ENCODE measurements around the gene GPATCH2L.

- TF ChIP-seq CTCF (IDR thresholded peaks at IDR 0.05) = no peak
- TF ChIP-seq EZH2 (IDR thresholded peaks at IDR 0.05; ENCODE audit: borderline replicate concordance, insufficient read depth, low read depth, low read length, poor library complexity, severe bottlenecking) = no peak
Measured at GRCh38 chr14:76149196-76149595, 2.5 kb upstream of the GPATCH2L start.

Measured in B cell (primary cell).